Pons (tissue), 1 donor: ENCODE results near the gene RTF1.
A peak's percentile ranks its signal among the peaks of the same experiment; 100 is the strongest.

Source experiments
- DNase-seq: peaks from one replicate; pipeline ENCODE4 v3.0.0-alpha.2; 2016; ENCODE audit warnings: low spot score

The RTF1 gene

GRCh38 chr15:41487802-41488201, 70.9 kb downstream of the RTF1 start:
- no peak for DNase-seq

GRCh38 chr15:41489641-41490040, 72.7 kb downstream of the RTF1 start:
- no peak for DNase-seq

DNA sequence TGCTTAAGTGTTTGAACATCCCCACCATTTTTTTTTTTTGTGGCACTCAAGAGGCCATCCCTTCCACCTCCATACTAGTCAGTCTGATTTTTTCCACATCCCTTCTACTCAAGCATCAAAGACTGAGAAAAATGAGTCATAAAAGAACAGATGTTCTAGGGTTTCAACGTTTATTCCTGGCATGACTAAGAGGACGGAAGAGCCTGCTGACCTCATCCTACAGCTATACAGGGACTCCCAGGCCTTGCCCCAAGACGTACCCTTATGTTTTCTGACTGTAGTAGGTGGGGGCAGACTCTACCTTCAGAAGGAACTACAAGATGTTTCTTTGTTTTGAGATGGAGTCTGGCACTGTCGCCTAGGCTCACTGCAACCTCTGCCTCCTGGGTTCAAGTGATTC, 73.5 kb downstream of the RTF1 start:
- no peak for DNase-seq

DNA sequence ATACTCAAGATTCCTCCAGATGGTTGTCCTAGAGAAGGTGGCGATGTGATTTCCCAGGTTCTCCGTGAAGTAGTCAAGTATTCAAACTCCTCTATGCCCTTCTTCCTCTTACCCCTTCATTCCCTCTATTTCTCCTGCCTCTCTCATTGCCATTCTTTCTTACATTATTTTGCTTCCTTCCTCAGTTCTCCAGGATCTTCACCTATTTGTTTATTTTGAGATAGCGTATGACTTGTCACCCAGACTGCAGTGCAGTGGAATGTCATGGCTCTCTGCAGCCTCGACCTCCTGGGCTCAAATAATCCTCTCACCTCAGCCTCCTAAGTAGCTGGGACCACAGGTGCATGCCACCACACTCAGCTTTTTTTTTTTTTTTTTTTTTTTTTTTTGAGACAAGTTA, 75.0 kb downstream of the RTF1 start:
- no peak for DNase-seq

DNA sequence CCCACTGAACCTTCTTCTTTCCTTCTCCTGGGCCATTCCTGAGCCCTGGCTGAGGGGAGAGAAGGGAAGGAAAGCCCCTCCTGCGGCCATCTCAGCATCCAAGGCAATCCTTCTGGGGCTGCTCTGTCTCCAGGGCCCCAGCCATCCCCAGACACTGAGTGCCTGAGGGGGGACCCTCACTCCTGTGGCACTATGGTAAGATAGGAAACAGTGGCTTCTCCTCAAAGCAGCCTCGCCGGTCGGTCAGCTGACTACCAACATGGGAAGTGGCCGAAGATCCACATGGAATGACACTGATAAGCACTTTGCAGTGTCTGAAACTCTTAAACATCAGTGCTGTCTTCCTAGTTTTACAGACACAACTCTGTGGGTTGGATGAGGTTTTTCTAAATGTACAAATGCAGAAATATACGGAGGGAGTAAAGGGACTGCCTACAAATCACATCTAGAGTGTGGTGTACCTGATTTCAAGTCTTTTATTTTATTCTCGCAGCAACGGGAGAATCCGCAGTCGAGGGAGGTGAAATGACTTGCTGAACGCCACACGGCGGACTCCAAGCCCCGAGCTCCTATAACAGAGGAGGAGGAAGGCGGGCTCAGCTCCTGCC, 75.8 kb downstream of the RTF1 start:
- no peak for DNase-seq

GRCh38 chr15:41493205-41493901, 76.5 kb downstream of the RTF1 start, which contains the start of gene ITPKA:
Gene ITPKA, plus strand, starts transcription at chr15:41493874. Its CDS starts 54 bp downstream, at chr15:41493928.
- peak; percentile 18 for DNase-seq

DNA sequence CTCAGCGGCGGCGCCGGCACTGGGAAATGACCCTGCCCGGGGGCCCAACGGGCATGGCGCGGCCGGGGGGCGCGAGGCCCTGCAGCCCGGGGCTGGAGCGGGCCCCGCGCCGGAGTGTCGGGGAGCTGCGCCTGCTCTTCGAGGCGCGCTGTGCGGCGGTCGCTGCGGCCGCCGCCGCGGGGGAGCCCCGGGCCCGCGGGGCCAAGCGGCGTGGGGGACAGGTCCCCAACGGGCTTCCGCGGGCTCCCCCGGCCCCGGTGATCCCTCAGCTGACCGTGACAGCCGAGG, 77.0 kb downstream of the RTF1 start:
- DNase-seq: no peak

DNA sequence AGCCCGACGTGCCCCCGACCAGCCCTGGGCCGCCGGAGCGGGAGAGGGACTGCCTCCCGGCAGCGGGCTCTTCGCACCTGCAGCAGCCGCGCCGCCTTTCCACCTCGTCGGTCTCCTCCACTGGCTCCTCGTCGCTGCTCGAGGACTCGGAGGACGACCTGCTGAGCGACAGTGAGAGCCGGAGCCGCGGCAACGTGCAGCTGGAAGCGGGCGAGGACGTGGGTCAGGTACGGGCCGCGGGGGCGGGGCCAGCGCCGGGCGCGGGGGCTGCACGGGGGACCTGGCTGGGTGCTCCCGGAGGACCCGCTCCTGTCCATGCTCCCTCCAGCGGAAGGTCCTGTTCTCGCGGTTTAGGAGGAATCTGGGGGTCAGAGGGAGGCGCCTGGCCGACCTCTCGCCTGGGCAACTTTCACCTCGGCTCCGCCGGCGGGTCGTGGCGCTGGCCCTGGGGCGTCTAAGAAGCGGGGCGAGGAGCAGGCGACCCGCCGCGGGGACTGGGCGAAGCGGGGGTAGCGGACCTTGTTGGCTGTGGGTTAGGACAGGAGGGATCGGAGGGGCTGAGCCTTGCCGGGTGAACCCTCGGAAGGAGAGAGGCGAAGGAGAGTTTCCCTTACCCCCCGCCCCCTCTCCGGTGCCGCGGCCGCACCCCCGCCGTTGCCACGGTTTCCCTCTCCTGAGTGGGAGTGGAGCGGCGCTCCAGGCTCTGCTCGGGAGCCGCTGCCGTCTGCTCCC, 77.5 kb downstream of the RTF1 start:
- DNase-seq: no peak

- DNase-seq: no peak
Observed at GRCh38 chr15:41494922-41495735, 78.2 kb downstream of the RTF1 start.

DNA sequence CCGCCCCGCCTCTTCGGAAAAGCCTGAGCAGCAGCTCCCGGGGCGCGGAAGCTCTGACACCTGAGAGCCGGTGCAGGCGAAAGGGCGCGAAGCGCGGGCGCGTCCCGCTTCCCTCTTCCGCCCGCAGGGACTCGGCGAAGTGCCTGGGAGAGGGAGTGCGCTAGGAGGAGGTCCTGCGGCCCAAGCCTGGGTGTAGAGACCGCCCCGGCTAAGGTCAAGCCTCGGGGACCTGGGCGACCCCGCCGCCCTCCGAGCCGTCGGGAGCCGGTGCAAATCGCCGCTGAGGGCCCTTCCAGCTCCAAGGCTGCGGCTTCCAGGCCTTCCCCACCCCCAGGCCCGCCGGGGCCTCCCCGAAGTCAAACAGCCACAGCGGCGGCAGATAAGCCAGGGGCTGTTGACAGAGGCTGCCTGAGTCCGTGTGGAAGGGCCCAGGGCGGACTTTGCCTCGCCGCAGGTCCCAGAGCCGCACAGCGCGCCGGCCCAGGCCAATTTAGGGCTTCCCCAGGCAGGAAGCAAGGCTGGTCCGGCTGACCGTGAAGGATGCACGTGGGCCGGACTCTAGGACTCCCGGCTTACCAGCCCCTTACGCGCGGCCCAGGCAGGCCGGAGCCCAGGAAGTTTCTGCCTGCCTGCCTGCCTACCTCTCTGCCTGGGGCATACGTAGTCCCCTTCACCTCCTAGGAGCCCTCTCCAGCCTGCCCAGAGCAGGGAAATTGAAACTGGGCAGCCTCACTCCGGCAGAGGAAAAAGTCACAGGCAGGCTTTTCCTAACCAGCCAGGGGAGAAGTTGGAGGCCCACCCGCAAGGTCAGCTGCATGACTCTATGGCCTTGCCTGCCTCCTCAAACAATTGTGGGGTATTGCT, 79.1 kb downstream of the RTF1 start:
- DNase-seq: no peak

DNA sequence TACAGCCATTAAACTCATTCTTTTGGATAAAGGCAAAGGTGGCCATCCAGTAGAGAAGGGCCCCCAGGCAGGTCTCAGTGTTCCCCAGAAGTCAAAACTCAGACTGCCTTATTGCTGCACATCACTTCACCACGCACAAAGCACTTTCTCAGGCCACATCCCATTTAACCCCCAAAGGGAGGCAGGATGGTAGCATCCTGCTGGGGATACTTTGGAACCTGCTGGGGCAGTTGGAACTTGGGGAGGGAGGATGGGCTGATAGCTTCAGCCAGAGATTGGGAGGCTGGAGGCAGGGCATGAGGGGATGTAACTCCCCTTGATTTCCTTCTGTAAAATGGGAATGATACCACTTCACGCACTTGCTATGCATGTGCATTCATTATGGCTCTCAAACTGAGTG, 81.8 kb downstream of the RTF1 start:
- no peak for DNase-seq

- no peak for DNase-seq
Observed at GRCh38 chr15:41499109-41499851, 82.4 kb downstream of the RTF1 start.

- no peak for DNase-seq
Observed at GRCh38 chr15:41501191-41501917, 84.5 kb downstream of the RTF1 start.

- DNase-seq: no peak
Observed at GRCh38 chr15:41501931-41502794, 85.3 kb downstream of the RTF1 start.

GRCh38 chr15:41502795-41503668, 86.1 kb downstream of the RTF1 start:
- DNase-seq: no peak

GRCh38 chr15:41503669-41504010, 86.7 kb downstream of the RTF1 start:
- no peak for DNase-seq

GRCh38 chr15:41504751-41505492, 88.0 kb downstream of the RTF1 start:
- DNase-seq: no peak

DNA sequence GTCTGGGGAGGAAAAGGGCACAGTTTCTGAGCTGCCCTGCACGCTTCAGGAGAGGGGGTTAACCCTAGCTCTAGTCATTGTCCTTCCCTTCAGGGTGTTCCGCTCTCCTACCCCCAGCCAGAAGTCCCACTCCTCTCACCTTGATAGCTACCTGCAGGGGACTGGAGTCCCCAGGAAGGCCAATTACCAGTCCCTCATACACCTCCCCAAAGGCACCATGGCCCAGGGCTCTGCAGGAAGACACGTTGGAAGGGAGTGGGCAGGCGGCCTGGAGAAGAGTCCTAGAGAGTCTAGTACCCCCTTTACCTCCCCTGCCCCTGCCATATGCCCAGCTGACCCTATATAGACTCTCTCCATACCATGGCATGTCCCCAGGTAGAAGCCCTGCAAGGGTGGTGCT, 88.9 kb downstream of the RTF1 start:
- no peak for DNase-seq
